Mesothelial cell of epicardium (in vitro differentiated cells): Measurements from ENCODE around the gene CRPPA. TPM values are rescaled to one million over a fixed set of nuclear protein-coding genes. Genes with fewer than 3 reads are reported as not detected.

Source experiments
- DNase-seq, 2 experiments: peaks; one replicate each; pipeline ENCODE4 v3.0.0; 2021; ENCODE audit warnings: low spot score in 2 of 2; ENCODE audit not compliant: unreplicated experiment in 2 of 2
- H3K27ac Mint-ChIP-seq: 2 replicates; pipeline ENCODE4 v1.8.0; 2021; ENCODE audit warnings: mixed read lengths
- H3K27me3 Mint-ChIP-seq: 2 replicates; pipeline ENCODE4 v1.8.0; 2021; ENCODE audit warnings: low read depth, mixed read lengths
- H3K36me3 Mint-ChIP-seq: 2 replicates; pipeline ENCODE4 v1.8.0; 2021; ENCODE audit warnings: mixed read lengths
- H3K4me1 Mint-ChIP-seq: 2 replicates; pipeline ENCODE4 v1.8.0; 2021; ENCODE audit warnings: mixed read lengths
- H3K4me3 Mint-ChIP-seq: 2 replicates; pipeline ENCODE4 v1.8.0; 2021; ENCODE audit warnings: mild to moderate bottlenecking, moderate library complexity, mixed read lengths
- H3K9me3 Mint-ChIP-seq: 2 replicates; pipeline ENCODE4 v1.8.0; 2021; ENCODE audit warnings: mixed read lengths
- total RNA-seq: library from RNA; stranded (reverse); gene quantifications from 3 replicates; pipeline ENCODE4 v1.2.1, GENCODE V29; 2021
- TF ChIP-seq, protein P1 (sequence below): fragments of 200-600 bp; sonication (generic); IDR thresholded peaks from one replicate; pipeline ENCODE4 v1.5.0; 2021; ENCODE audit warnings: antibody characterized with exemption; ENCODE audit not compliant: unreplicated experiment

Gene CRPPA
- total RNA-seq, 1 donor from 2014 or later = 4.4 TPM

GRCh38 chr7:16420649-16421332, 547 bp downstream of the CRPPA start:
- peaks cover 27% of the 10 kb centered on the region for H3K4me1 Mint-ChIP-seq
- H3K9me3 Mint-ChIP-seq = peaks cover 6% of the 10 kb centered on the region
- peaks cover 3% of the 10 kb centered on the region for H3K36me3 Mint-ChIP-seq
- peak overlapping the region; percentile 85 for H3K4me3 Mint-ChIP-seq
- H3K27me3 Mint-ChIP-seq = no peaks in the 10 kb centered on the region
- DNase-seq = peak; percentile 71 to 83
- H3K27ac Mint-ChIP-seq = peak overlapping the region; percentile 98
- TF ChIP-seq, protein P1, sequence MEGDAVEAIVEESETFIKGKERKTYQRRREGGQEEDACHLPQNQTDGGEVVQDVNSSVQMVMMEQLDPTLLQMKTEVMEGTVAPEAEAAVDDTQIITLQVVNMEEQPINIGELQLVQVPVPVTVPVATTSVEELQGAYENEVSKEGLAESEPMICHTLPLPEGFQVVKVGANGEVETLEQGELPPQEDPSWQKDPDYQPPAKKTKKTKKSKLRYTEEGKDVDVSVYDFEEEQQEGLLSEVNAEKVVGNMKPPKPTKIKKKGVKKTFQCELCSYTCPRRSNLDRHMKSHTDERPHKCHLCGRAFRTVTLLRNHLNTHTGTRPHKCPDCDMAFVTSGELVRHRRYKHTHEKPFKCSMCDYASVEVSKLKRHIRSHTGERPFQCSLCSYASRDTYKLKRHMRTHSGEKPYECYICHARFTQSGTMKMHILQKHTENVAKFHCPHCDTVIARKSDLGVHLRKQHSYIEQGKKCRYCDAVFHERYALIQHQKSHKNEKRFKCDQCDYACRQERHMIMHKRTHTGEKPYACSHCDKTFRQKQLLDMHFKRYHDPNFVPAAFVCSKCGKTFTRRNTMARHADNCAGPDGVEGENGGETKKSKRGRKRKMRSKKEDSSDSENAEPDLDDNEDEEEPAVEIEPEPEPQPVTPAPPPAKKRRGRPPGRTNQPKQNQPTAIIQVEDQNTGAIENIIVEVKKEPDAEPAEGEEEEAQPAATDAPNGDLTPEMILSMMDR = peak; percentile 17

- Mint-ChIP-seq H3K27me3 (no peaks in the 10 kb centered on the region), H3K4me3 (peak overlapping the region; percentile 85), H3K27ac (peak overlapping the region; percentile 98), H3K9me3 (peaks cover 6% of the 10 kb centered on the region), H3K36me3 (peaks cover 3% of the 10 kb centered on the region), H3K4me1 (peaks cover 27% of the 10 kb centered on the region)
- no peak for DNase-seq
- TF ChIP-seq, protein P1 = no peak
Observed at GRCh38 chr7:16420329-16420648, 1.0 kb downstream of the CRPPA start.

GRCh38 chr7:16419859-16420258, 1.5 kb downstream of the CRPPA start:
- H3K4me3 Mint-ChIP-seq = peak overlapping the region; percentile 85
- peak overlapping the region; percentile 98 for H3K27ac Mint-ChIP-seq
- H3K27me3 Mint-ChIP-seq = no peaks in the 10 kb centered on the region
- H3K4me1 Mint-ChIP-seq = peaks cover 27% of the 10 kb centered on the region
- peaks cover 3% of the 10 kb centered on the region for H3K36me3 Mint-ChIP-seq
- no peak for DNase-seq
- TF ChIP-seq, protein P1 = no peak
- peaks cover 2% of the 10 kb centered on the region for H3K9me3 Mint-ChIP-seq

- DNase-seq = no peak
- Mint-ChIP-seq H3K4me3 (peak overlapping the region; percentile 7), H3K36me3 (peaks cover 3% of the 10 kb centered on the region)
Observed at GRCh38 chr7:16419126-16419525, 2.2 kb downstream of the CRPPA start.

DNA sequence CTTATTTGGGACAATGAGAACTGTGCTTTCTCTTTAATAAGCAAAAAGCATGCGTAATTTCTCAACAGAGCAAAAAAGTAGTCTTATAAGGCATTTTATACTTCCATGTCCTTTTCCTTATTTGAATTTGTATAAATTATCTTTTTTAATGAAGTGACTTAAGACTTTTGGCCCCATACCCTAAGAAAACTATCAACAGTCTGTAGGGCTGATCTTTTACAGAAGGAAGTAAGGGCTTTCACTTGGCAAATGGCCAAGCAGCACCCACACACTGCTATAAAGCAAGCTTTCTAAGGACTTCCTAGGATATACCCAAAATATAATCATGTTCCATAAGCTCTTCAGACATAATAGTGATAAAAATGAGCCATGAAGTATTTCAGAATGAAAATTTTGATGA, 3.4 kb downstream of the CRPPA start:
- Mint-ChIP-seq H3K9me3 (no peaks in the 10 kb centered on the region), H3K36me3 (peaks cover 3% of the 10 kb centered on the region), H3K4me1 (peaks cover 28% of the 10 kb centered on the region), H3K27me3 (no peaks in the 10 kb centered on the region), H3K4me3 (no peak overlapping the region), H3K27ac (no peak overlapping the region)
- DNase-seq = no peak
- TF ChIP-seq, protein P1 = no peak

More at GRCh38 chr7:16419126-16419525, 2.2 kb downstream of the CRPPA start:
- Mint-ChIP-seq H3K27me3 (no peaks in the 10 kb centered on the region), H3K4me1 (peaks cover 27% of the 10 kb centered on the region), H3K9me3 (no peaks in the 10 kb centered on the region), H3K27ac (no peak overlapping the region)
- TF ChIP-seq, protein P1 = no peak
